Nucleus accumbens (tissue), 56 donors: ENCODE measurements around the gene STAG3.
"Not testable (repeated sequence)": the region's sequence is repeated elsewhere in the genome, so short reads cannot be mapped to it uniquely, and the experiment has no call there.

Source experiments
- DNase-seq, 56 donors: peaks; one replicate each; lab custom pipeline; 2025; lab: John Stamatoyannopoulos, UW

The STAG3 gene

GRCh38 chr7:100177045-100178001 lies at the start of gene STAG3, which contains the start of gene GPC2:
STAG3 (plus strand) TSS chr7:100177918; CDS start chr7:100180557, 2,639 bp downstream.
GPC2 (minus strand) TSS chr7:100177381; CDS start chr7:100177199, 182 bp downstream.
- DNase-seq = peak; percentile 44 to 94 (median 85)

GRCh38 chr7:100128637-100128963 lies 49.1 kb upstream of the STAG3 start:
- DNase-seq = peak in 1 of 56 donors; percentile 14

- not testable (repeated sequence) for DNase-seq
Observed at GRCh38 chr7:100130220-100130607, 47.5 kb upstream of the STAG3 start.

- DNase-seq = peak in 50 of 56 donors; percentile 19 to 87 (median 56)
Observed at GRCh38 chr7:100130608-100131453, 46.9 kb upstream of the STAG3 start.

- DNase-seq = no peak
Observed at GRCh38 chr7:100132126-100132525, 45.6 kb upstream of the STAG3 start.

GRCh38 chr7:100132697-100133151 lies 45.0 kb upstream of the STAG3 start:
- peak in 38 of 56 donors; percentile 3 to 66 (median 25) for DNase-seq

GRCh38 chr7:100137851-100138760 lies 39.6 kb upstream of the STAG3 start:
- no peak for DNase-seq

- DNase-seq = no peak
Observed at GRCh38 chr7:100141555-100141949, 36.2 kb upstream of the STAG3 start.

GRCh38 chr7:100142461-100142860 lies 35.3 kb upstream of the STAG3 start:
- DNase-seq = no peak

GRCh38 chr7:100146350-100146749 lies 31.4 kb upstream of the STAG3 start:
- DNase-seq = not testable (repeated sequence)

GRCh38 chr7:100147278-100147677 lies 30.4 kb upstream of the STAG3 start:
- no peak for DNase-seq

GRCh38 chr7:100148225-100148558 lies 29.5 kb upstream of the STAG3 start:
- DNase-seq = no peak

GRCh38 chr7:100148559-100149328 lies 29.0 kb upstream of the STAG3 start, which contains the start of gene LAMTOR4:
LAMTOR4 (plus strand) TSS chr7:100148918; CDS start chr7:100148973, 55 bp downstream.
- peak; percentile 88 to 100 (median 99) for DNase-seq

- DNase-seq = no peak
Observed at GRCh38 chr7:100152404-100152803, 25.3 kb upstream of the STAG3 start.

GRCh38 chr7:100152937-100153666 lies 24.6 kb upstream of the STAG3 start:
- no peak for DNase-seq

- no peak for DNase-seq
Observed at GRCh38 chr7:100153708-100154535, 23.8 kb upstream of the STAG3 start.

GRCh38 chr7:100154651-100155491 lies 22.8 kb upstream of the STAG3 start:
- DNase-seq = peak in 1 of 56 donors; percentile 6
